C1 segment of cervical spinal cord (tissue), 14 donors: ENCODE measurements around the gene TRPM2.

Experiments
- DNase-seq, 14 donors: peaks; one replicate each; lab custom pipeline; 2025; lab: John Stamatoyannopoulos, UW

The TRPM2 gene

DNA sequence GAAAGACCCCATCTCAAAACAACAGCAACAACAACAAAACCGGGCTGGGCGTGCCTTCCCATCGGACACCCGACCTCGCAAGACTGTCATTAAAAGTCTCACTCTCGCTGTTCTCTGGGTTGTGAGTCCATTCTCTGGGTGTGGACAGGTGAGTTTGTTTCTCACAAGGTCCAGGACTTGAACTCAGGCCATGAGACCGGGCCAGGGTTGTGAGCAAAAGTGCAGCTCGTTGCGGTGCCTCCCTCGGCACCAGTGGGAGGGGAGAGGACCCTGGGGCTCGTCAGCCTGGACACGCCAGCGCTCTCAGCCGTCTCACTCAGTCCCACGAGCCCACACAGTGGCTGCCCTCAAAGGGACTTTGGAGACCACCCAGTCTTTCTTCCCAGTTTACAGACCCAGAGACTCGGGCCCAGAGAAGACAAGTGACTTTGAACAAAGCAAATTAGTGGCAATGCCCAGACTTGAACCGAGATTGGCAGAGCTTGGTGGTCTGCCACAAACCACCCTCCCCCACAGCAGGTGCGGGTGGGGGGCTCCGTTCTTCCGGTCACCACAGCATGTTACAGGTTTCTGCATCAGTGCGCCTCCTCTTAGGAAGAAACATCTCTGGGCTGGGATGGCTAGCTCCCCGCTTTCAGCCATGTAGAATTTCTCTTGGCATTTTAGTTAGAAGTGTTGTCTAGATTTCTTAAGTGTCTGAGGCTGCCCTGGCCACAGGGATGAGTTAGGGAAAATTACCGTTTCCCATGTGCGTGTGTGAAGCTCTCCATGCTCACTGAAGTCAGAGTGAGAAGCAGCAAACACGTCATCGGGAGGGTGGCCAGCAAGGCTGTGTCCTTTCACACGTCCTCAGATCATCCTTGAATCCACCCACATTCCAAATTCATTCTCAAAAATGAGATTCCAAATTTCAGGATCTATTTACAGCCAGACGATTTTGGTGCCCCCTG lies 130.1 kb downstream of the TRPM2 start:
- no peak for DNase-seq

DNA sequence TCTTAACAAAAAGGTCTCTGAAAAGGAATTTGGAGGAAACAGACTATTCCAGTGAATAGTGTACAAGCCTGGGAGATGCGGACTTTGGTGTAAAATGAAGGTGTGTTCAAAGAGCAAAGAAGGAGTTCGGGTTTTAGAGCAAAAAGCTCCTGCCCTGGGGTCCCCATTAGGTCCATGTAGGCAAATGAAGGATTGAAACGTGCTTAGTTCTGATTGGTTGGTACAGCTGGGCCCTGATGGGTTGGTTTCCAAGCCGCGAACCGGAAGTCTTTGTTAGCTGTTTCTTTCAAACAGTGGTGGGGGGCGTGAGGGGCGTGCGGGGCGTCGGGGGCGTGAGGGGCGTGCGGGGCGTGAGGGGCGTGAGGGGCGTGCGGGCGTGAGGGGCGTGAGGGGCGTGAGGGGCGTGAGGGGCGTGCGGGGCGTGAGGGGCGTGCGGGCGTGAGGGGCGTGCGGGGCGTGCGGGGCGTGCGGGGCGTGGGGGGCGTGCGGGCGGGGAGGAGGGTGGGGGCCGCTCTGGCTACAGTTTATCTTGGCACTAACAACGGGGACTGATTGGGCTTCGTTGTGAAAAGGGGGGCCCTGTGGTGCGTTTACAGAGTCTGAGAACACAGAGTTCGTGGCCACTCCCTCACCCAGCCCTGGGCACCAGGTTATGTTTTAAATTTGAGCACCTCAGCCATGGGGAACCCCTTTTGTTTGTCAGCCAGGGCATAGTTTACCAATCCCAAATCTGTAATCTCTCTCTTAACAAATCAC lies 131.3 kb downstream of the TRPM2 start:
- DNase-seq, result no peak

DNA sequence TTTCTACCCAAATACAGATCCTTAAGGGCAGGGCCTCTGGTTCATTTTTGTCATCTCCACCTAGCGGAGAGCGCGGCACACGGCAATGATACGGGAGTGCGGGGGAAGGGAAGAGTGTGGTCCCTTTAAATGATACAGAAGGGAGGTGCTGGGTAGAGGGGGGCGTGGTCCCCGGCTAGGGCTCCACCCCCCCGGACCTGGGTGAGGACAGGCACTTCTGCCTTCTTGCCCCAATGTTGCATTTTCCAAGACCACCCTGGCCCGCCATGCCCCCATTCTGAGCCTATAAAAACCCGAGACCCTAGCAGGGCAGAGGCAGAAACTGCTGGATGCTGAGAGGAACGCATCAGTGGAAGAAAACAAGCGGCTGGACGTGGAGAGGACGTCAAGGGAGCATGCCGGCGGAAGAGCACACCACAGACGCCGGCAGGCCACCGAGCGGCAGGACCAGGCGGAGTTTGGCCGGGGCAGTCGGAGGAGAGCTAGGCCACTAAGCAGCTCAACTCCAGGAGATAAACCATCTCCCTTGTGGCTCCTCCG lies 131.9 kb downstream of the TRPM2 start:
- no peak for DNase-seq

DNA sequence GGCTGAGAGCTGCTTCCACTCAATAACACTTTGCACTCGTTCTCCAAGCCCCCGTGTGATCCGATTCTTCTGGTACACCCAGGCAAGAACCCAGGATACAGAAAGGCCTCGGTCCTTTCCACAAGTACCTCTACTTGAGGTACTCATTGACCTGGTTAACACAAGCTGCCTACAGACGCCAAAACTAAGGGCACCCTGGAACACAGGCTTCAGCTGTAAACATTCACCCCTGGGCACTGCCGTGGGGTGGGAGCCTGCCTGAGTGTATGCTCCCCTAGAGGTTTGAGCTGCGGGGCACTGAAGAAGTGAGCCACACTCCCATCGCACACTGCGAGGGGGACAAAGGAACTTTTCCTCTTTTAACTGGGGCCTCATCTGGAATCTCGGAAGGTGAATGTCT lies 132.4 kb downstream of the TRPM2 start:
- DNase-seq, result no peak

DNA sequence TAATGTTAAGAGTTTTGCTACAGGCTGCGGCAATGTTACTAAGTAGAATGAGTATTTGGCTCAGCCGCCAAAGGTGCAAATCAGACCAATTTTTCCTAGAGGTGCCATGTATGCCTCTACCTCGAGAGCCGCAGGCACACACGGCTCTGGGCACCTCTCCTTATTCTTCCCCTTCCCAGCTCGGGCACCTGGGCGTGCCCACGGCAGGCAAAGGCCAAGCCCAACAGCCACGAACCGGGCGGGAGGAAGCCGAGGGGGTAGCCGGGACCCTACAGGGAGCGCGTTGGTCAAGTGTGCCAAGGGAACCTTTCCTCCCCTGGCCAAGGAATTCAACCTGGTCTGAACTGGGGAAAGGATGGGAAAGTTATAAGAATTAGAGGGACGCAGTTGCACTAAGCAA lies 132.9 kb downstream of the TRPM2 start:
- DNase-seq, result no peak

DNA sequence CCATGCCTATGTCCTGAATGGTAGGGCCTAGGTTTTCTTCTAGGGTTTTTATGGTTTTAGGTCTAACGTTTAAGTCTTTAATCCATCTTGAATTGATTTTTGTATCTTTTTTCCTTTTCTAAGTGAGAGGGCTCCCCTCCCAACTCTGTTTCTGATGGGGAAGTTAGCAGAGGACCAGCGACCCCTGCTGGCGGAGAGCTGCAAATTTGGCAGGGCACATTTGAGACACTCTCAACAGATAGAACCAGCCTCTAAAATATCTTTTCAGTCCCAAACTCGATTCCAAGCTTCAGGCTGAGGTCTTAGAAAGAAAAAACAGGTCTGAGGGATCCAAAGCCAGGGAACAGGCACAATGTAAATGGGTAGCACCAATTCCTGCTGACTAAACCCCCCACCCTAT lies 134.4 kb downstream of the TRPM2 start:
- no peak for DNase-seq

DNA sequence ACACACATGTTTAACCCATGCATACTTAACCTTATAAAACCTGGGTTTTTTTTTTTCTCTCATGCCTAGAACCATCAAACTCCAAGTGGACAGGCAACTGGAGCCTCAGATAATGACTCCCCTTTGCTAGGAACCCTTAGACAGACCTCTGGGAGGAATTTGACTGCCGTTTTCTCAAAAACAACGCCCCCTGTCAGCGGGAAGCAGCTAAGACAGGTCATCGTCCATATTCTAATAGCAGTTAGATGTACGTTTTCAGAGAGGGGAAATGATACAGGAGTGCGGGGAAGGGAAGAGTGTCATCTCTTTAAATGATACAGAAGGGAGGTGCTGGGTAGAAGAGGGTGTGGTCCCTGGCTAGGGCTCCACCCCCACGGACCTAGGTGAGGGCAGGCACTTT lies 136.5 kb downstream of the TRPM2 start:
- no peak for DNase-seq

DNA sequence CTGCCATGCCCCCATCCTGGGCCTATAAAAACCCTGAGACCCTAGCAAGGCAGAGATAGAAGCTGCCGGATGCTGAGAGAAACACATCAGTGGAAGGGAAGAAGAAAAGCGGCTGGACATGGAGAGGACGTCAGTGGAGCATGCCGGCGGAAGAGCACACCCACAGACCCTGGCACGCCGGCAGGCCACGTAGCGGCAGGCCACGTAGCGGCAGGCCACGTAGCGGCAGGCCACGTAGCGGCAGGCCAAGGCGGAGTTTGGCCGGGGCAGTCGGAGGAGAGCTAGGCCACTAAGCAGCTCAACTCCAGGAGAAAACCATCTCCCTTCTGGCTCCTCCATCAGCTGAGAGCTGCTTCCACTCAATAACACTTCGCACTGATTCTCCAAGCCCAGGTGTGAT lies 137.0 kb downstream of the TRPM2 start:
- no peak for DNase-seq

DNA sequence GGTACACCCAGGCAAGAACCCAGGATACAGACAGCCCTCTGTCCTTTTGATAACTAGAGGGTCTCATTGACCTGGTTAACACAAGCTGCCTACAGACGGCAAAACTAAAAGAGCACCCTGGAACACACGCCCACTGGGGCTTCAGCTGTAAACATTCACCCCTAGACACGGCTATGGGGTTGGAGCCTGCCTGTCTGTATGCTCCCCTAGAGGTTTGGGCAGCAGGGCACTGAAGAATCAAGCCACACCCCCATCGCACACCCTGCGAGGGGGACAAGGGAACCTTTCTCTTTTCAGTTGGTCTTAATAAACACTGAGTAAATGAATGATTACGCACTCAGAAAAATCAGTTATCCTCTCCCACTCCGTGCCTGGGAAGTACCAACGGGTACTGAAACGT lies 137.4 kb downstream of the TRPM2 start:
- DNase-seq, result no peak
